Spinal cord (tissue), 10 donors: ENCODE measurements around the gene SQSTM1. TPM values are rescaled to one million over a fixed set of nuclear protein-coding genes. Genes with fewer than 3 reads are reported as not detected.

Experiments
- DNase-seq, 6 donors: peaks; one replicate each; pipeline versions ENCODE4 v3.0.0 to v3.0.0-alpha.2; 2013 to 2015; ENCODE audit warnings: low spot score in 6 of 6, low read depth in 4 of 6
- H3K27ac ChIP-seq: one replicate; pipeline ENCODE4 v1.5.1; 2013; ENCODE audit warnings: low read depth, low read length, control low read depth
- H3K27me3 ChIP-seq: one replicate; pipeline ENCODE4 v1.6.1; 2013; ENCODE audit warnings: low read length; ENCODE audit not compliant: control insufficient read depth, insufficient read depth
- H3K36me3 ChIP-seq: one replicate; pipeline ENCODE4 v1.6.1; 2013; ENCODE audit warnings: low read length; ENCODE audit not compliant: control insufficient read depth, insufficient read depth
- H3K4me1 ChIP-seq: one replicate; pipeline ENCODE4 v1.6.1; 2013; ENCODE audit warnings: low read length; ENCODE audit not compliant: control insufficient read depth, insufficient read depth
- H3K4me3 ChIP-seq: one replicate; pipeline ENCODE4 v1.5.1; 2013; ENCODE audit warnings: low read depth, low read length, control low read depth
- H3K9me3 ChIP-seq: one replicate; pipeline ENCODE4 v1.6.1; 2013; ENCODE audit warnings: low read length; ENCODE audit not compliant: control insufficient read depth, insufficient read depth
- WGBS: methylation state at CpG from one replicate; pipeline ENCODE4 v1.1.5; 2013; ENCODE audit warnings: missing lambda C conversion rate; ENCODE audit not compliant: insufficient coverage; 5-methylcytosine and 5-hydroxymethylcytosine counted together
- polyA plus RNA-seq, 2 donors: library from polyadenylated mRNA; unstranded; fragments of 120-200 nt; gene quantifications; one replicate each; pipeline ENCODE4 v1.2.1, GENCODE V29; 2013; ENCODE audit not compliant: insufficient read length in 2 of 2
- small RNA-seq: library from RNA; depleted of rRNA; stranded (forward); fragments of <200 nt; gene quantifications from one replicate; pipeline ENCODE3, GENCODE V24; 2014; ENCODE audit warnings: low replicate concordance
- total RNA-seq, 2 donors: library from RNA; depleted of rRNA in 1 of 2; stranded (reverse); fragments of 120-200 nt in 1 of 2; fragments of >200 nt in 1 of 2; gene quantifications; one replicate each; pipeline versions ENCODE4 v1.2.3 to v1.2.4, GENCODE V29; 2013 to 2014
- donor health status: healthy.

SQSTM1 gene
- total and polyA plus RNA-seq, 4 donors, result 95.6 to 155 (median 119) TPM

DNA sequence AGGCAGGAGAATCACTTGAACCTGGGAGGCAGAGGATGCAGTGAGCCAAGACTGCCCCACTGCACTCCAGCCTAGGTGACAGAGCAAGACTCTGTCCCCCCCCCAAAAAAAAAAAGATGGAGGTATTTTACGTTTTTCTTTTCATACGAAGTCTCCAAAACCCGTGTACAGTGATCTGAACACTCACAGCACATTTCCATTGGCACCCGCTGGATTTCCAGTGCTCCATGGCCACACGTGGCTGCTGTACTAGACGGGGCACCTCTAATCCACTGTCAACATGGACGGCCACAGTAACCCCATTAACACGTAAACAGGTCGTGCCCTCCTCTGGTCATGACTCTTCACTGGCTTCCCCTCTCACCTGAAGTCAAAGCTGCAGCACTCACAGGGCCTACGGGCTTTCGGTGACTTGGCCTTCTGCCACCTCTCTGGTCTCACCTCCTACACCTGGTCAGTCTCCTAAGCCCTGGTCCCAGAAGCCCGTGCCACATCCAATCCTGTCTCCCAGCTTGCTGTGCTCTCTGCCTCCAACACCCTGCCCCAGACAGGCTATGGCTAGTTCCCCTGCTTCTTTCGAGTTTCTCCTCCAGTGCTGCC lies 64.9 kb downstream of the SQSTM1 start:
- Histone ChIP-seq H3K4me3 (no peak overlapping the region), H3K27ac (no peak overlapping the region), H3K27me3 (no peaks in the 10 kb centered on the region), H3K36me3 (peaks cover 85% of the 10 kb centered on the region), H3K9me3 (peaks cover 7% of the 10 kb centered on the region), H3K4me1 (no peaks in the 10 kb centered on the region)
- WGBS, result 94% methylated on average over 12 of the region's 13 CpGs
- DNase-seq, result no peak

GRCh38 chr5:179886190-179886911 lies 65.6 kb downstream of the SQSTM1 start:
- Histone ChIP-seq H3K4me3 (no peak overlapping the region), H3K36me3 (peaks cover 85% of the 10 kb centered on the region), H3K9me3 (peaks cover 7% of the 10 kb centered on the region), H3K27me3 (no peaks in the 10 kb centered on the region), H3K27ac (no peak overlapping the region), H3K4me1 (no peaks in the 10 kb centered on the region)
- 79% methylated on average over 8 of the region's 14 CpGs for whole genome bisulfite sequencing
- no peak for DNase-seq

DNA sequence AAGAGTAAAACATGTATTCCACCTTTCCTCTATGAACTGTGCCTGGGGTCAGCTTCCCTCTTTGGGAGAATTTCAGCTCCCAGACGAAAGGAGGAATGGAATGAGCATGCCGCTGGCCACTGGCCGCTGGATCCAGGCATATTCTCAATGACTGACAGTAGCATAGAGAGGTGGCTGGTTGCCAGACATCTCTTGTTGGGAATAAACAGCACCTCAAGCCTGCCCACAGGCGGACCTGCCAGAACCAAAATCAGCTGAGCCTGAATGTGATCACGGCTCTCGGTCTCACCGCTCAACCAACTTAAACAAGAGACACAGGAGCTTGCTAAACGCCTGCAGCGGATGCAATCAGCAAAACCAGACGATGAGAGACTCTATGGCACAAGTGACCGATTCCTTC lies 66.4 kb downstream of the SQSTM1 start:
- DNase-seq, result no peak
- no peaks in the 10 kb centered on the region for H3K4me1 ChIP-seq
- no peak overlapping the region for H3K27ac ChIP-seq
- peaks cover 7% of the 10 kb centered on the region for H3K9me3 ChIP-seq
- peaks cover 89% of the 10 kb centered on the region for H3K36me3 ChIP-seq
- no peaks in the 10 kb centered on the region for H3K27me3 ChIP-seq
- H3K4me3 ChIP-seq, result no peak overlapping the region
- 95% methylated on average over 11 of the region's 11 CpGs for WGBS

Small RNA genes within 50 kb of the gene (small RNA-seq; reads per million reads assigned to genes)
- gene MIR1229, result 0.10 reads per million
- gene RF00019, result not detected

Other genes starting within 250 kb of the SQSTM1 start
- gene HNRNPH1, start 197.2 kb upstream of the SQSTM1 start, total RNA-seq, result 100 to 1,000 TPM; 480 to 560 TPM
- 100 to 1,000 TPM; 633 to 772 TPM for gene HNRNPH1, start 197.2 kb upstream of the SQSTM1 start, polyA plus RNA-seq
- not detected for gene CBY3, start 139.9 kb upstream of the SQSTM1 start, total RNA-seq
- gene CBY3, start 139.9 kb upstream of the SQSTM1 start, polyA plus RNA-seq, result 1 to 10 TPM; 2.3 to 2.6 TPM
- 100 to 1,000 TPM; 462 to 537 TPM for gene CANX, start 121.9 kb upstream of the SQSTM1 start, total RNA-seq
- gene CANX, start 121.9 kb upstream of the SQSTM1 start, polyA plus RNA-seq, result 100 to 1,000 TPM; 380 to 481 TPM
- gene MAML1, start 88.1 kb upstream of the SQSTM1 start, total RNA-seq, result 10 to 100 TPM; 10.8 to 17.2 TPM
- gene MAML1, start 88.1 kb upstream of the SQSTM1 start, polyA plus RNA-seq, result 10 to 100 TPM; 28.7 to 30.4 TPM
- gene LTC4S, start 26.9 kb upstream of the SQSTM1 start, total RNA-seq, result 1 to 10 TPM; 1.9 to 6.2 TPM
- gene LTC4S, start 26.9 kb upstream of the SQSTM1 start, polyA plus RNA-seq, result 10 to 100 TPM; 10.5 to 10.7 TPM
- gene MGAT4B, start 14.0 kb upstream of the SQSTM1 start, total RNA-seq, result 10 to 100 TPM; 69.4 to 81.4 TPM
- 100 to 1,000 TPM; 180 to 211 TPM for gene MGAT4B, start 14.0 kb upstream of the SQSTM1 start, polyA plus RNA-seq
- gene MRNIP, start 37.9 kb downstream of the SQSTM1 start, total RNA-seq, result 10 to 100 TPM; 26.3 to 49.4 TPM
- gene MRNIP, start 37.9 kb downstream of the SQSTM1 start, polyA plus RNA-seq, result 10 to 100 TPM; 35.2 to 53.9 TPM
- gene TBC1D9B, start 87.0 kb downstream of the SQSTM1 start, total RNA-seq, result 10 to 100 TPM; 46.0 to 47.1 TPM
- 100 to 1,000 TPM; 103 to 124 TPM for gene TBC1D9B, start 87.0 kb downstream of the SQSTM1 start, polyA plus RNA-seq